Esophagus muscularis mucosa (tissue), 4 donors: Measurements from ENCODE around the gene ABCC9. TPM values are rescaled to one million over a fixed set of nuclear protein-coding genes. Genes with fewer than 3 reads are reported as not detected.
A peak's percentile ranks its signal among the peaks of the same experiment; 100 is the strongest.

ENCODE experiments used
- DNase-seq: peaks from one replicate; pipeline ENCODE4 v3.0.0-alpha.2; 2017; ENCODE audit errors: extremely low spot score
- H3K27ac ChIP-seq, 4 donors: fragments of 200-600 bp; sonication (generic); replicated peaks in 1 of 4; 1 replicate in 3 of 4; 2 replicates in 1 of 4; pipeline ENCODE4 v1.5.1; 2016 to 2019; ENCODE audit warnings: mild to moderate bottlenecking in 1 of 4
- H3K27me3 ChIP-seq, 4 donors: fragments of 200-600 bp; sonication (generic); one replicate each; pipeline versions ENCODE4 v1.5.1 to v1.6.0; 2016 to 2019
- H3K36me3 ChIP-seq, 4 donors: fragments of 200-600 bp; sonication (generic); one replicate each; pipeline ENCODE4 v1.5.1; 2016 to 2019
- H3K4me1 ChIP-seq, 4 donors: fragments of 200-600 bp; sonication (generic); one replicate each; pipeline ENCODE4 v1.5.1; 2016 to 2019
- H3K4me3 ChIP-seq, 4 donors: fragments of 200-600 bp; sonication (generic); 1 replicate in 2 of 4; 2 replicates in 2 of 4; pipeline ENCODE4 v1.5.1; 2016 to 2019; ENCODE audit warnings: mild to moderate bottlenecking in 4 of 4, moderate library complexity in 1 of 4
- H3K9me3 ChIP-seq, 4 donors: fragments of 200-600 bp; sonication (generic); 1 replicate in 3 of 4; 2 replicates in 1 of 4; pipeline ENCODE4 v1.5.1; 2016 to 2019
- CTCF ChIP-seq, 3 experiments: fragments of 200-600 bp in 2 of 3; fragments of 450-650 bp in 1 of 3; sonication (generic) in 2 of 3; IDR thresholded peaks; one replicate each; pipeline ENCODE4 v1.5.1; 2017 to 2019; ENCODE audit warnings: antibody characterized with exemption in 3 of 3, mild to moderate bottlenecking in 2 of 3, moderate library complexity in 1 of 3
- EP300 ChIP-seq: sonication (generic); formaldehyde crosslinking; IDR thresholded peaks from one replicate; pipeline ENCODE4 v1.6.1; 2017; ENCODE audit warnings: antibody characterized with exemption
- POLR2A ChIP-seq: fragments of 450-650 bp; IDR thresholded peaks from one replicate; pipeline ENCODE4 v1.6.1; 2017; ENCODE audit warnings: antibody characterized with exemption, moderate library complexity, mild to moderate bottlenecking, low read depth
- POLR2AphosphoS5 ChIP-seq, 2 donors: sonication (generic); formaldehyde crosslinking; IDR thresholded peaks; one replicate each; pipeline ENCODE4 v1.6.1; 2017; ENCODE audit warnings: antibody characterized with exemption in 2 of 2
- WGBS: methylation state at CpG from one replicate; pipeline ENCODE4 v1.1.5; 2018; 5-methylcytosine and 5-hydroxymethylcytosine counted together
- intact Hi-C: fragments of 100-400 bp; cut with DNase I; formaldehyde crosslinking; loops from one replicate; pipeline ENCODE4 v1.15.1; 2023
- total RNA-seq, 4 donors: library from RNA; depleted of rRNA; stranded (reverse); fragments of >200 nt; gene quantifications; one replicate each; pipeline versions ENCODE4 v1.1.0 to v1.2.1, GENCODE V29; 2016

ABCC9 gene
- total RNA-seq, 4 donors from 2014 or later, result 44.1 to 58.6 (median 50.9) TPM

GRCh38 chr12:21888276-21888863, 52.9 kb downstream of the ABCC9 start:
- no peak for DNase-seq
- peaks cover 22 to 38% (median 36%) of the 10 kb centered on the region in 4 donors for H3K4me1 ChIP-seq
- no peak overlapping the region for H3K4me3 ChIP-seq
- TF ChIP-seq EP300 (no peak), POLR2AphosphoS5 (IDR thresholded peaks at IDR 0.05) (no peak), CTCF (IDR thresholded peaks at IDR 0.05) (no peak), POLR2A (no peak)
- no peak overlapping the region for H3K27ac ChIP-seq
- intact Hi-C loops, result no loop called here
- H3K9me3 ChIP-seq, result no peaks in the 10 kb centered on the region
- no peaks in the 10 kb centered on the region for H3K27me3 ChIP-seq
- H3K36me3 ChIP-seq, result peaks cover 0 to 13% (median 0%) of the 10 kb centered on the region in 4 donors
- WGBS, result 50% methylated on average over 2 of the region's 2 CpGs

GRCh38 chr12:21884936-21885335, 56.3 kb downstream of the ABCC9 start:
- Histone ChIP-seq H3K9me3 (no peaks in the 10 kb centered on the region), H3K4me1 (peaks cover 20 to 46% (median 27%) of the 10 kb centered on the region in 4 donors), H3K4me3 (no peak overlapping the region), H3K27me3 (no peaks in the 10 kb centered on the region), H3K36me3 (peaks cover 0 to 13% (median 0%) of the 10 kb centered on the region in 4 donors), H3K27ac (no peak overlapping the region)
- no peak for TF ChIP-seq EP300
- no peak for TF ChIP-seq POLR2A
- WGBS, result 77% methylated on average over 1 of the region's 1 CpG
- intact Hi-C loops, result no loop called here
- no peak for DNase-seq

GRCh38 chr12:21882635-21883034, 58.6 kb downstream of the ABCC9 start:
- intact Hi-C loops, result no loop called here
- no peak for DNase-seq
- H3K27ac ChIP-seq, result peak overlapping the region in 3 of 4 donors; percentile 50 to 63 (median 59)
- peak in 1 of 2 donors; percentile 70 for TF ChIP-seq POLR2AphosphoS5 (IDR thresholded peaks at IDR 0.05)
- TF ChIP-seq POLR2A, result no peak
- peaks cover 11 to 39% (median 21%) of the 10 kb centered on the region in 4 donors for H3K4me1 ChIP-seq
- H3K27me3 ChIP-seq, result no peaks in the 10 kb centered on the region
- peaks cover 0 to 11% (median 0%) of the 10 kb centered on the region in 4 donors for H3K36me3 ChIP-seq
- WGBS, result 43% methylated on average over 4 of the region's 4 CpGs
- no peaks in the 10 kb centered on the region for H3K9me3 ChIP-seq
- no peak overlapping the region for H3K4me3 ChIP-seq

- Histone ChIP-seq H3K9me3 (no peaks in the 10 kb centered on the region), H3K27me3 (no peaks in the 10 kb centered on the region), H3K36me3 (peaks cover 0 to 4% (median 0%) of the 10 kb centered on the region in 4 donors), H3K27ac (peak overlapping the region; percentile 24 to 63 (median 54)), H3K4me3 (no peak overlapping the region), H3K4me1 (peaks cover 11 to 39% (median 23%) of the 10 kb centered on the region in 4 donors)
- DNase-seq, result no peak
- intact Hi-C loops, result no loop called here
- 28% methylated on average over 4 of the region's 4 CpGs for WGBS
- no peak for TF ChIP-seq POLR2AphosphoS5 (IDR thresholded peaks at IDR 0.05)
- TF ChIP-seq POLR2A, result no peak
These were observed 59.3 kb downstream of the ABCC9 start for GRCh38 chr12:21881965-21882364.

GRCh38 chr12:21879312-21879711, 61.9 kb downstream of the ABCC9 start:
- Histone ChIP-seq H3K27ac (no peak overlapping the region), H3K4me3 (no peak overlapping the region), H3K4me1 (peaks cover 11 to 39% (median 25%) of the 10 kb centered on the region in 4 donors), H3K36me3 (peaks cover 0 to 6% (median 0%) of the 10 kb centered on the region in 4 donors), H3K27me3 (no peaks in the 10 kb centered on the region), H3K9me3 (no peaks in the 10 kb centered on the region)
- WGBS, result 100% methylated on average over 1 of the region's 1 CpG
- DNase-seq, result no peak
- TF ChIP-seq POLR2AphosphoS5 (IDR thresholded peaks at IDR 0.05) (peak in 1 of 2 donors; percentile 21), EP300 (no peak), CTCF (IDR thresholded peaks at IDR 0.05) (no peak), POLR2A (no peak)
- intact Hi-C loops, result no loop called here

GRCh38 chr12:21877293-21877982, 63.8 kb downstream of the ABCC9 start:
- 75% methylated on average over 2 of the region's 2 CpGs for WGBS
- H3K27ac ChIP-seq, result no peak overlapping the region
- DNase-seq, result no peak
- intact Hi-C loops, result no loop called here
- H3K9me3 ChIP-seq, result no peaks in the 10 kb centered on the region
- TF ChIP-seq CTCF (IDR thresholded peaks at IDR 0.05) (no peak), POLR2AphosphoS5 (IDR thresholded peaks at IDR 0.05) (no peak), POLR2A (no peak), EP300 (no peak)
- H3K4me1 ChIP-seq, result peaks cover 8 to 28% (median 17%) of the 10 kb centered on the region in 4 donors
- H3K36me3 ChIP-seq, result peaks cover 0 to 6% (median 0%) of the 10 kb centered on the region in 4 donors
- no peak overlapping the region for H3K4me3 ChIP-seq
- H3K27me3 ChIP-seq, result no peaks in the 10 kb centered on the region
